HepG2 (cell line): ENCODE results near the gene CCNQ.

Experiments used
- MXI1 ChIP-seq: IDR thresholded peaks from 3 replicates; pipeline ENCODE4 v1.6.1; 2012; ENCODE audit warnings: low read depth, low read length, inconsistent platforms, borderline replicate concordance
- NFYB ChIP-seq: sonication (generic); formaldehyde crosslinking; IDR thresholded peaks from 2 replicates; pipeline ENCODE4 v1.4.0; 2020; ENCODE audit warnings: missing genetic modification reagents
- ZNF281 ChIP-seq: sonication (generic); formaldehyde crosslinking; IDR thresholded peaks from 2 replicates; pipeline ENCODE4 v1.4.0; 2020; ENCODE audit warnings: missing genetic modification reagents, borderline replicate concordance
- ZNF513 ChIP-seq: sonication (generic); formaldehyde crosslinking; conservative IDR thresholded peaks from 2 replicates; pipeline ENCODE4 v1.5.0; 2020; ENCODE audit warnings: missing genetic modification reagents
- TF ChIP-seq, protein P1 (sequence below), 2 experiments: fragments of 450-650 bp in 1 of 2; sonication (generic) in 1 of 2; formaldehyde crosslinking in 1 of 2; IDR thresholded peaks; 2 replicates each; pipeline versions ENCODE4 v1.6.1 to v1.8.0; 2016 to 2022; ENCODE audit warnings: antibody characterized with exemption in 1 of 2, mild to moderate bottlenecking in 1 of 2, missing genetic modification reagents in 1 of 2
- TF ChIP-seq, protein P2 (sequence below): sonication (generic); formaldehyde crosslinking; IDR thresholded peaks from 2 replicates; pipeline ENCODE4 v1.4.0; 2020; ENCODE audit warnings: mild to moderate bottlenecking, missing genetic modification reagents

GRCh38 chrX:153612413-153612812, 13.5 kb upstream of the CCNQ start:
- TF ChIP-seq NFYB (no peak), MXI1 (no peak), ZNF281 (no peak), ZNF513 (CRISPR knock-in tag) (no peak)
- TF ChIP-seq, protein P1, sequence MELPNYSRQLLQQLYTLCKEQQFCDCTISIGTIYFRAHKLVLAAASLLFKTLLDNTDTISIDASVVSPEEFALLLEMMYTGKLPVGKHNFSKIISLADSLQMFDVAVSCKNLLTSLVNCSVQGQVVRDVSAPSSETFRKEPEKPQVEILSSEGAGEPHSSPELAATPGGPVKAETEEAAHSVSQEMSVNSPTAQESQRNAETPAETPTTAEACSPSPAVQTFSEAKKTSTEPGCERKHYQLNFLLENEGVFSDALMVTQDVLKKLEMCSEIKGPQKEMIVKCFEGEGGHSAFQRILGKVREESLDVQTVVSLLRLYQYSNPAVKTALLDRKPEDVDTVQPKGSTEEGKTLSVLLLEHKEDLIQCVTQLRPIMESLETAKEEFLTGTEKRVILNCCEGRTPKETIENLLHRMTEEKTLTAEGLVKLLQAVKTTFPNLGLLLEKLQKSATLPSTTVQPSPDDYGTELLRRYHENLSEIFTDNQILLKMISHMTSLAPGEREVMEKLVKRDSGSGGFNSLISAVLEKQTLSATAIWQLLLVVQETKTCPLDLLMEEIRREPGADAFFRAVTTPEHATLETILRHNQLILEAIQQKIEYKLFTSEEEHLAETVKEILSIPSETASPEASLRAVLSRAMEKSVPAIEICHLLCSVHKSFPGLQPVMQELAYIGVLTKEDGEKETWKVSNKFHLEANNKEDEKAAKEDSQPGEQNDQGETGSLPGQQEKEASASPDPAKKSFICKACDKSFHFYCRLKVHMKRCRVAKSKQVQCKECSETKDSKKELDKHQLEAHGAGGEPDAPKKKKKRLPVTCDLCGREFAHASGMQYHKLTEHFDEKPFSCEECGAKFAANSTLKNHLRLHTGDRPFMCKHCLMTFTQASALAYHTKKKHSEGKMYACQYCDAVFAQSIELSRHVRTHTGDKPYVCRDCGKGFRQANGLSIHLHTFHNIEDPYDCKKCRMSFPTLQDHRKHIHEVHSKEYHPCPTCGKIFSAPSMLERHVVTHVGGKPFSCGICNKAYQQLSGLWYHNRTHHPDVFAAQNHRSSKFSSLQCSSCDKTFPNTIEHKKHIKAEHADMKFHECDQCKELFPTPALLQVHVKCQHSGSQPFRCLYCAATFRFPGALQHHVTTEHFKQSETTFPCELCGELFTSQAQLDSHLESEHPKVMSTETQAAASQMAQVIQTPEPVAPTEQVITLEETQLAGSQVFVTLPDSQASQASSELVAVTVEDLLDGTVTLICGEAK (IDR thresholded peaks at IDR 0.05) = no peak
- TF ChIP-seq, protein P1 (CRISPR knock-in tag; IDR thresholded peaks at IDR 0.05) = no peak
- TF ChIP-seq, protein P2, sequence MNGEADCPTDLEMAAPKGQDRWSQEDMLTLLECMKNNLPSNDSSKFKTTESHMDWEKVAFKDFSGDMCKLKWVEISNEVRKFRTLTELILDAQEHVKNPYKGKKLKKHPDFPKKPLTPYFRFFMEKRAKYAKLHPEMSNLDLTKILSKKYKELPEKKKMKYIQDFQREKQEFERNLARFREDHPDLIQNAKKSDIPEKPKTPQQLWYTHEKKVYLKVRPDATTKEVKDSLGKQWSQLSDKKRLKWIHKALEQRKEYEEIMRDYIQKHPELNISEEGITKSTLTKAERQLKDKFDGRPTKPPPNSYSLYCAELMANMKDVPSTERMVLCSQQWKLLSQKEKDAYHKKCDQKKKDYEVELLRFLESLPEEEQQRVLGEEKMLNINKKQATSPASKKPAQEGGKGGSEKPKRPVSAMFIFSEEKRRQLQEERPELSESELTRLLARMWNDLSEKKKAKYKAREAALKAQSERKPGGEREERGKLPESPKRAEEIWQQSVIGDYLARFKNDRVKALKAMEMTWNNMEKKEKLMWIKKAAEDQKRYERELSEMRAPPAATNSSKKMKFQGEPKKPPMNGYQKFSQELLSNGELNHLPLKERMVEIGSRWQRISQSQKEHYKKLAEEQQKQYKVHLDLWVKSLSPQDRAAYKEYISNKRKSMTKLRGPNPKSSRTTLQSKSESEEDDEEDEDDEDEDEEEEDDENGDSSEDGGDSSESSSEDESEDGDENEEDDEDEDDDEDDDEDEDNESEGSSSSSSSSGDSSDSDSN (CRISPR knock-in tag) = no peak
